Neural progenitor cell (in vitro differentiated cells): ENCODE data around the gene SLC45A1.

Experiments
- EZH2 ChIP-seq: fragments of 200-600 bp; sonication (generic); IDR thresholded peaks from 2 replicates; pipeline ENCODE4 v1.6.1; 2017; ENCODE audit warnings: antibody characterized with exemption, mild to moderate bottlenecking, moderate library complexity
- EZH2phosphoT487 ChIP-seq: fragments of 200-600 bp; sonication (generic); IDR thresholded peaks from 2 replicates; pipeline ENCODE4 v1.6.1; 2017; ENCODE audit warnings: antibody characterized with exemption
- TF ChIP-seq, protein P1 (sequence below): fragments of 200-600 bp; sonication (generic); IDR thresholded peaks from 2 replicates; pipeline ENCODE4 v1.5.1; 2017; ENCODE audit warnings: antibody characterized with exemption, mild to moderate bottlenecking

DNA sequence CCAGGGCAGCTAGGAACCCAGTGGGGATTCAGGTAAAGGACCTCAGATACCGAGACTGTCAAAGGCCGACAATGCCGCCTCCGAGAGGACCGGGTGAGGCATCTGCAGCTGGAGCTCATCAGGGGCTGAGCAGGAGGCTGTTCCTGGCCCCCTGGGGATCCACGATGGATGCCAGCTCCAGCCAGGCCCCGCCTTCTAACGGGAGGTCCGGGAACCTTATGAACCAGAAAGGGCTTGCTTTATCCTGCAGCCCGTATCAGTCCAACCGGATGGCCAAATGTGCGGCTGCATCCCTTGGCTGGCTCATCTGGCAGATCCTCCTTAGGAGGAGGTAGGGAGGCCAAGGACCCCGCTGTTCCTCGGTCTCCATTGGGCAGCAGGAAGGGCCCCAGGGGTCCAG lies 32.0 kb downstream of the SLC45A1 start:
- TF ChIP-seq, protein P1, sequence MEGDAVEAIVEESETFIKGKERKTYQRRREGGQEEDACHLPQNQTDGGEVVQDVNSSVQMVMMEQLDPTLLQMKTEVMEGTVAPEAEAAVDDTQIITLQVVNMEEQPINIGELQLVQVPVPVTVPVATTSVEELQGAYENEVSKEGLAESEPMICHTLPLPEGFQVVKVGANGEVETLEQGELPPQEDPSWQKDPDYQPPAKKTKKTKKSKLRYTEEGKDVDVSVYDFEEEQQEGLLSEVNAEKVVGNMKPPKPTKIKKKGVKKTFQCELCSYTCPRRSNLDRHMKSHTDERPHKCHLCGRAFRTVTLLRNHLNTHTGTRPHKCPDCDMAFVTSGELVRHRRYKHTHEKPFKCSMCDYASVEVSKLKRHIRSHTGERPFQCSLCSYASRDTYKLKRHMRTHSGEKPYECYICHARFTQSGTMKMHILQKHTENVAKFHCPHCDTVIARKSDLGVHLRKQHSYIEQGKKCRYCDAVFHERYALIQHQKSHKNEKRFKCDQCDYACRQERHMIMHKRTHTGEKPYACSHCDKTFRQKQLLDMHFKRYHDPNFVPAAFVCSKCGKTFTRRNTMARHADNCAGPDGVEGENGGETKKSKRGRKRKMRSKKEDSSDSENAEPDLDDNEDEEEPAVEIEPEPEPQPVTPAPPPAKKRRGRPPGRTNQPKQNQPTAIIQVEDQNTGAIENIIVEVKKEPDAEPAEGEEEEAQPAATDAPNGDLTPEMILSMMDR: no peak
- TF ChIP-seq EZH2 (no peak), EZH2phosphoT487 (no peak)
